ENCODE data around the gene CDC6. TPM values are rescaled to one million over a fixed set of nuclear protein-coding genes. Genes with fewer than 3 reads are reported as not detected.

CDC6 gene
- total RNA-seq, 6 experiments from 2014 or later = 0.42 to 9.1 (median 3.1) TPM

DNA sequence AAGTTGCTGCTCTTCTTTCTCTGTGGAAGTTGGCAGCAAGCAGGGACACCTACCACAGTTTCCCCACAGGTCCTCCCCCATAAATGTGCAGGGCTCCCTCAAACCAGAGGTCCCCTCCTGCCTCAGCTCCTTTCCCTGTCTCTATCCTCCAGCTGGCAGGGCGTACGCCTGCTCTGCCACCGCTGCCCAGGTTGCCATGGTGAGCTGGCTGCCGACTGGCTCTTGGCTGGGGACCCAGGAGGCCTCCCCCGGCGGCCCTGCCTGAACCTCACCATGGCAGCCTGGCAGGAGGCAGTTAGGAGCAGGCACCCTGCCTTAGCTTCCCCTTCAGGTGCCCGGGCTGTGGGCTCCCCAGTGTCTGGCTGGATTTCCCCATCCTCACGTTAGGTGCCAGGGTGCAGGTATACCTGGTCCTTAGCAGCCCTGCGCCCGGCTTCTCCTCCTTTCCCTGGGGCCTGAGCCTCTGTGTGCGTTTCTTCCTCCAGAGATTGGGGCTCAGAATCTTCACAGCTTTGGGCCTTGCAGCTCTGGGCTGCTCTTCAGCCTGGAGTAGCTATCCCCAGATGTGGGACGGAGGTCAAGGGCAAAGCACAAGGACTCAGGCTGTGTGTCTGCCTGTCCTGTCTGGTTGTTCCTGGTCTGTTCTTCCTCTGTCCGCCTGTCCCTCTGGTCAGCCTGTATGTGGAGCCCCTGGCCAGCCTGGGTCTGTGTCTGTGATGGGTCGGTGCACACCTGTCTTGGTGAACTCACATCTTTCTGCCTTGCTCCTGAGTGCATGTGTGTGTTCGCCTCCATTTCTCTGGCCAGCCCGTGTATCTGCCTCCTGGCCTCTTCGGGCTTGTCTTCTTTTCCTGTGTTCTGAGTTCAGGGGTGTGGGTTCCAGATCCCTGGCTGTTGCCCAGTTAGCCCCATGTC, 61.1 kb downstream of the CDC6 start:
- no peak overlapping the region for H3K4me3 ChIP-seq
- peak overlapping the region in 1 of 3 donors; percentile 40 for H3K27ac ChIP-seq
- no peaks in the 10 kb centered on the region for H3K27me3 ChIP-seq
- DNase-seq (peak; percentile 83 to 94 (median 92)), ATAC-seq (peak; percentile 14 to 45 (median 40))
- 23% methylated on average over 9 of the region's 17 CpGs for WGBS (ENCODE audit: insufficient coverage, low coverage, low lambda C conversion rate, missing lambda C conversion rate)
- H3K9me3 ChIP-seq = no peaks in the 10 kb centered on the region
- TF ChIP-seq POLR2A (IDR thresholded peaks at IDR 0.05) = no peak
- TF ChIP-seq, protein P1, sequence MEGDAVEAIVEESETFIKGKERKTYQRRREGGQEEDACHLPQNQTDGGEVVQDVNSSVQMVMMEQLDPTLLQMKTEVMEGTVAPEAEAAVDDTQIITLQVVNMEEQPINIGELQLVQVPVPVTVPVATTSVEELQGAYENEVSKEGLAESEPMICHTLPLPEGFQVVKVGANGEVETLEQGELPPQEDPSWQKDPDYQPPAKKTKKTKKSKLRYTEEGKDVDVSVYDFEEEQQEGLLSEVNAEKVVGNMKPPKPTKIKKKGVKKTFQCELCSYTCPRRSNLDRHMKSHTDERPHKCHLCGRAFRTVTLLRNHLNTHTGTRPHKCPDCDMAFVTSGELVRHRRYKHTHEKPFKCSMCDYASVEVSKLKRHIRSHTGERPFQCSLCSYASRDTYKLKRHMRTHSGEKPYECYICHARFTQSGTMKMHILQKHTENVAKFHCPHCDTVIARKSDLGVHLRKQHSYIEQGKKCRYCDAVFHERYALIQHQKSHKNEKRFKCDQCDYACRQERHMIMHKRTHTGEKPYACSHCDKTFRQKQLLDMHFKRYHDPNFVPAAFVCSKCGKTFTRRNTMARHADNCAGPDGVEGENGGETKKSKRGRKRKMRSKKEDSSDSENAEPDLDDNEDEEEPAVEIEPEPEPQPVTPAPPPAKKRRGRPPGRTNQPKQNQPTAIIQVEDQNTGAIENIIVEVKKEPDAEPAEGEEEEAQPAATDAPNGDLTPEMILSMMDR (IDR thresholded peaks at IDR 0.05) = no peak
- H3K4me1 ChIP-seq = peaks cover 8 to 97% (median 45%) of the 10 kb centered on the region in 4 donors
- peaks cover 0 to 15% (median 3%) of the 10 kb centered on the region in 4 donors for H3K36me3 ChIP-seq
- intact Hi-C loops (cut with DNase I) = no loop called here

DNA sequence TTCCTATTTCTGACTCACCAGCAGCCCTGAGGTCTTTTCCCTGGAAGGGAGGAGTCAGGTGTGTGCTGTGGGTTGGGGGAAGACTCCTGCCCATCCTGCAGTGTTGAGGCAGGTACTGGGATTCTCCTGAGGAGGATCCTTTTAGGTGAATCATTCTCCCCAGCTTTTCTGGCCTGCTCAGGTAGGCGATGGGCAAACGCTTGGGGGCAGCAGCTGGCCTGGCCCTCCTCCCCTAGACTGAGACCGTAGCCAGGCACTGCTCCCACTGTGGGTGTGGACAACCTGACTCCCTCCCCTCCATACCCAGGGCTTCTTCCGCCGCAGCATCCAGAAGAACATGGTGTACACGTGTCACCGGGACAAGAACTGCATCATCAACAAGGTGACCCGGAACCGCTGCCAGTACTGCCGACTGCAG, 61.8 kb downstream of the CDC6 start:
- no peak overlapping the region for H3K4me3 ChIP-seq
- H3K9me3 ChIP-seq = no peaks in the 10 kb centered on the region
- H3K4me1 ChIP-seq = peaks cover 9 to 99% (median 49%) of the 10 kb centered on the region in 4 donors
- peak in 1 of 3 donors; percentile 70 for DNase-seq
- no peaks in the 10 kb centered on the region for H3K27me3 ChIP-seq
- no peak for ATAC-seq
- WGBS (ENCODE audit: insufficient coverage, low coverage, low lambda C conversion rate, missing lambda C conversion rate) = 0% methylated on average over 1 of the region's 10 CpGs
- no peak for TF ChIP-seq POLR2A (IDR thresholded peaks at IDR 0.05)
- TF ChIP-seq, protein P1 (IDR thresholded peaks at IDR 0.05) = no peak
- intact Hi-C loops (cut with DNase I) = no loop called here
- peaks cover 0 to 15% (median 3%) of the 10 kb centered on the region in 4 donors for H3K36me3 ChIP-seq
- H3K27ac ChIP-seq = peak overlapping the region in 1 of 3 donors; percentile 40

DNA sequence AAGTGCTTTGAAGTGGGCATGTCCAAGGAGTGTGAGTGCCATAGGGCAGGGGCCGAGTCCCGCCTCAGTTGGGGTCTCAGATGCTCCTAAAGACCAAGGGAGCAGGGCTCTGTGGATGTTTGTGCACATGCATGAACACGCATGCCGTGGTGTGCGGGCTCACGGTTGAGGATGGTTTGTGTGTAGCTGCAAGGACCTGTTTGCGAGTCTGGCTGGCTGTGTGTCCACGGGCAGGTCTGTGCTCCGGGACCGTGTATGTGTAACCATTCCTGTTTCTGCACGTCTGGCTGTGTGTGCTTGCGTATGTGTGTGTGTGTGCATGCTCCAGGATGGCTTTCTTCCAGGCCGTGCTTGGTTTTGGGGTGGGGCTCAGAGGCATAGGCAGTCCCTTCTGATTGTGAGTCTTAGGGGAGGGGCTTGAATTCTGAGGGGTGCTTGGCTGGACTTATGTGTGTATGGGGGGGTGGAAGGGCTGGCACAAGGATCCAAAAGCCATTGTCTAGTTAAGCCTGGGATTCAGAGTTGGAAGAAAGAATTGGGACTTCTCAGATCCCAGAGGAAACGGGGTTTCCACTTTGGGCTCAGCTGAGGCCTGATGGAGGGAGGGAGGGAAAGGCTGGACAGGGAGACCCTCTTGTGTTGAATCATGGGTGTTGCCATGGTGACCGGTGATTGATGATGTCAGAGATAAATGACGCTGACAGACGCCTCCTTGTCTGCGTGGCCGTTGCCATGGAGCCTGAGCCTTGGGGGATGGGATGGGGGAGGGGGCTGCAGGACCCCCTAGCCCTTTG, 62.4 kb downstream of the CDC6 start:
- Histone ChIP-seq H3K27me3 (no peaks in the 10 kb centered on the region), H3K36me3 (peaks cover 0 to 16% (median 6%) of the 10 kb centered on the region in 4 donors), H3K4me3 (no peak overlapping the region), H3K4me1 (peaks cover 9 to 99% (median 52%) of the 10 kb centered on the region in 4 donors), H3K9me3 (no peaks in the 10 kb centered on the region), H3K27ac (peak overlapping the region in 1 of 3 donors; percentile 40)
- TF ChIP-seq, protein P1 (IDR thresholded peaks at IDR 0.05) = no peak
- TF ChIP-seq POLR2A (IDR thresholded peaks at IDR 0.05) = no peak
- intact Hi-C loops (cut with DNase I) = loop anchor here in 1 of 2 donors (5.0 kb wide), 1 partner anchor 43 kb away; the partner anchor contains the start of gene RARA
- WGBS (ENCODE audit: insufficient coverage, low coverage, low lambda C conversion rate, missing lambda C conversion rate) = 39% methylated on average over 12 of the region's 19 CpGs
- ATAC-seq = no peak
- DNase-seq = peak in 2 of 3 donors; percentile 37 to 64

DNA sequence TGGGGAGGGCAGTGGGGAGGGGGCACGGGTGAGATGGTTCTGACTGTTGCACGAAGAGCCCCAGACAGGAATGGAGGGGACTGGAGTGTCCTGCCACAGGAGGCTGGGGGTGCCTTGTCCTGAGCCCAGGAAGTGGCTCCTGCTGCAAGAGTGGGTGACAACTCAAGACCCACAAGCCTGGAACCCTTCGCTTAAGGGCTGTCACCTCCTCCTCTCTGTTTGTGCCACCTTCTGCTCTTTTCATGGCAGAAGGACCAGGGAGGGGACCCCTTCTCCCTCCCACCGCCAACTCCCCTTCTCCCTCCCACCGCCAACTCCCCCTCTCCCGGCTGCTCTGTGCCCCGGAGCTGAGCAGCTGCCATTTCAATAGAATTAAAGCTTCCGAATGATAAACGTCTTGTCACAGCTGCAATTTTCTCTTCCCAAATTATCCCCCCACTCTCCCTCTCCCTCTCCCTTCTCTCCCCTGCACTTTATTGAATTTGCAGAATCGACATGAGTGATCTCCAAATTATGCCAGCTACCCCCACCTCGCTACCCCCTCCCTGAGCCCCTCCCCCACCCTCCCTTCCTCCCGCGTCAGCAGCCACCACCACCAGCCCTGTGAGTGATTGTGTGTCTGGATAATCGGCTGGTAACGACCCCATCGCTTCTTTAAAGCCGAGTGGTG, 63.1 kb downstream of the CDC6 start:
- 39% methylated on average over 15 of the region's 17 CpGs for WGBS (ENCODE audit: insufficient coverage, low coverage, low lambda C conversion rate, missing lambda C conversion rate)
- intact Hi-C loops (cut with DNase I) = loop anchor here in 1 of 2 donors (5.0 kb wide), 1 partner anchor 44 kb away; the partner anchor contains the start of gene RARA

More for the DNA sequence above, 63.1 kb downstream of the CDC6 start:
- Histone ChIP-seq H3K4me3 (no peak overlapping the region), H3K27ac (peak overlapping the region in 2 of 3 donors; percentile 31 to 91), H3K27me3 (no peaks in the 10 kb centered on the region), H3K4me1 (peaks cover 9 to 99% (median 53%) of the 10 kb centered on the region in 4 donors), H3K36me3 (peaks cover 0 to 23% (median 10%) of the 10 kb centered on the region in 4 donors), H3K9me3 (no peaks in the 10 kb centered on the region)
- DNase-seq (no peak), ATAC-seq (no peak)
- TF ChIP-seq, protein P1 (IDR thresholded peaks at IDR 0.05) = no peak
- TF ChIP-seq POLR2A (IDR thresholded peaks at IDR 0.05) = no peak

All from right lobe of liver (tissue), 6 donors.